Measurements from ENCODE around the gene RRP36.
"Not testable (repeated sequence)": the region's sequence is repeated elsewhere in the genome, so short reads cannot be mapped to it uniquely, and the experiment has no call there.

RRP36 gene

DNA sequence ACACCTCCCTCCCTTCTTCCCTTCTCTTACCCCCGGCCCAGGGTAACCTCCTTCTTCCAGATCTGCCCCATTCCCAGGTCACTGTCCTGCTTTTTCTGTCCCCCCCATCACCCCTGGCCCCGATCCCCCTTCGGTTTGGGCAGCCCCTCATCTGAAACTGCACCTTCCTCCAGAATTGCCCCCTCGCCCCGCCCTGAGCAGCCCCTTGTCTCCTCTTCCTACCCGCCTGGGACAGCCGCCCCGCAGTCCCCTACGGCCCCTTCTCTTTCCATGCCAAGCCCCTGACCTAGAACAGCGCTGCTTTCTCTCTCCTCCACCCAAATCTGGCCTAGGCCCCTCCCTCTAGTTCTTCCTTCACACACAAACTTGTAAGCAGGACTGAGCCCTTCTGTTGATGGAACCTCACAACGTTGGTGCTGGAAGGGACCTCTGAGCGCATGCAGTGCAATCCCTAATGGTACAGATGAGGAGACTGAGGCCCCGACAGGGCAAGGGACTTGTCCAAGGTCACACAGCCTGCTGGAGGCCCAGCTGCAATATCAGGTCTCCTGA is 36.4 kb upstream of the RRP36 start:
- 21% methylated on average over 13 of the region's 13 CpGs for WGBS
- peaks cover 15% of the 10 kb centered on the region for H3K36me3 ChIP-seq (ENCODE audit: insufficient read depth, low read length)
- H3K4me1 ChIP-seq (ENCODE audit: insufficient read depth, low read length), result no peaks in the 10 kb centered on the region; the same call in 1 of the 2 replicates
- peak overlapping the region; percentile 75 for H3K4me3 ChIP-seq (ENCODE audit: low read length)
- no peak overlapping the region for H3K27ac ChIP-seq (ENCODE audit: low read depth, low read length)
- H3K9ac ChIP-seq (ENCODE audit: low read depth, low read length), result peak overlapping the region; percentile 71
- H3K9me3 ChIP-seq (ENCODE audit: insufficient read depth, low read depth, low read length), result no peaks in the 10 kb centered on the region
- no peaks in the 10 kb centered on the region for H3K27me3 ChIP-seq (ENCODE audit: insufficient read depth, low read length)

DNA sequence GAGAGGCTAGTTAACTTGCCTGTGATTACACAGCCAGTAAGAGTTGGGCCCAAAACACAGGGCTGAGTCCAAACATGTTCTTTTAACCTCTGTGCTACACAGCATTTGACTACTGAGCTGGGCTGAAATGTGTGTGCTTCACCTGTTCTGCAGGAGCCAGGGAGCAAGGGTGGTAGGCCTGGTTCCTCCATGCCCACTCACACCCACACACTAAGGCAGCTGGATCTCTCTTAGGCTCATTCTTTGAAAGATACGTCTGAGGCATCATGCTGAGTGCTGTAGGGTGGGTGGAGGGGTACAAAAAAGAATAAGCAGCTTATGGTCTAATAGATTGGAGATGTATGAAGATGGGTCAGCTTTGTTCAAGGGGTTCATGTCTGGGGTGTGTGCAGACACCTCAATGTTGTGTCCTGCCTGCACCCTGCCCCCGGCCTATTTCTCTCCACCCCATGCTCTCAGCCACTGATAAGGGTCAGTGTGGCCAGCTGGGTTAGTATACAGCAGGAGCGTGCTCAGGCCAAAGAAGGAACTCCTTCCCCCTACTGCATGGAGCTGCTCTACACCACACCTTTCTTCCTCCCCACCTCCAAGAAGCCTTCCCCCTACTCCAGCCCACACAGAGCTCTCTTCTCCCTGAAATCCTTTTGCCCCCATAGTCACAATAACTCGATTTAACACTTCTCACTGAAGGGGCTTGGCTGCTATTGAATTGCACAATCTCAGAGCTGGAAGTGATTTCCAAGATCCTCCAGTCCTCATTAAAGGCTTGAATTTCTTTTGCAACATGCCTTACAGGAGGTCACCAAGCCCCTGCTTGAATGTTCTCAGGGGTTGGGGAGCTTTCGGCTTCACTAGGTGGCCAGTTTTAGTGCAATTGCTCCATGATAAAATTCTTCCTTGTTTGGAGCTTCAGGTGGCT is 33.6 kb upstream of the RRP36 start:
- H3K27me3 ChIP-seq (ENCODE audit: insufficient read depth, low read length), result no peaks in the 10 kb centered on the region
- no peak overlapping the region for H3K4me3 ChIP-seq (ENCODE audit: low read length)
- H3K9me3 ChIP-seq (ENCODE audit: insufficient read depth, low read depth, low read length), result no peaks in the 10 kb centered on the region
- H3K36me3 ChIP-seq (ENCODE audit: insufficient read depth, low read length), result peaks cover 28% of the 10 kb centered on the region
- no peaks in the 10 kb centered on the region; the same call in 1 of the 2 replicates for H3K4me1 ChIP-seq (ENCODE audit: insufficient read depth, low read length)
- H3K27ac ChIP-seq (ENCODE audit: low read depth, low read length), result no peak overlapping the region
- H3K9ac ChIP-seq (ENCODE audit: low read depth, low read length), result no peak overlapping the region
- 90% methylated on average over 5 of the region's 5 CpGs for WGBS

DNA sequence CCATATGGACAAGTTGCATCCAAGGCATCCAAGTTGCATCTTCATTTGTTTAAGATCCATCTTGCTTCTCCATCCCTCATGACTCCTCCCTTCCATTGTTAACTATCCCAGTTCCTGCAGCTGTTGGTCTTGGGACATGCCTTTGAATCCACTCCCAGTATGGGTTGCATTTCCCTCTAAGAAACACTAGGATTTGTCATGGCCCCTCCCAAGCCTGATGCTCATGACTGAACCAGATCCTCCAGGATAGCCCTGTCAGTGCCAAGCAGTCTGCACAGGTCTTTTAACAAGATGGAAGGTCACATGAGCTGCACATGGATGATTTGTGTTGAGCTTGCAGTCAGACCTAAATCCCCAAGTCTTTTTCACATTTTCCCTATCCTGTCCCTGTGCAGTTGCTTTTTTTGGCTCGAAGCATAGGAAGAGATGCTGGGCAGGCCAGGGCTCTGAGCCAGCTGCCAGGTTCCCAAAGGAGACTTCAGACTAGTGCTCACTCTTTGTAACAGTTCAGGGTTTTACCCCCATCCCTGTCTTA is 32.9 kb upstream of the RRP36 start:
- Histone ChIP-seq H3K27ac (ENCODE audit: low read depth, low read length) (no peak overlapping the region), H3K27me3 (ENCODE audit: insufficient read depth, low read length) (no peaks in the 10 kb centered on the region), H3K4me1 (ENCODE audit: insufficient read depth, low read length) (no peaks in the 10 kb centered on the region; the same call in 1 of the 2 replicates), H3K9me3 (ENCODE audit: insufficient read depth, low read depth, low read length) (no peaks in the 10 kb centered on the region), H3K36me3 (ENCODE audit: insufficient read depth, low read length) (peaks cover 28% of the 10 kb centered on the region), H3K4me3 (ENCODE audit: low read length) (no peak overlapping the region), H3K9ac (ENCODE audit: low read depth, low read length) (no peak overlapping the region)
- 100% methylated on average over 1 of the region's 1 CpG for WGBS

DNA sequence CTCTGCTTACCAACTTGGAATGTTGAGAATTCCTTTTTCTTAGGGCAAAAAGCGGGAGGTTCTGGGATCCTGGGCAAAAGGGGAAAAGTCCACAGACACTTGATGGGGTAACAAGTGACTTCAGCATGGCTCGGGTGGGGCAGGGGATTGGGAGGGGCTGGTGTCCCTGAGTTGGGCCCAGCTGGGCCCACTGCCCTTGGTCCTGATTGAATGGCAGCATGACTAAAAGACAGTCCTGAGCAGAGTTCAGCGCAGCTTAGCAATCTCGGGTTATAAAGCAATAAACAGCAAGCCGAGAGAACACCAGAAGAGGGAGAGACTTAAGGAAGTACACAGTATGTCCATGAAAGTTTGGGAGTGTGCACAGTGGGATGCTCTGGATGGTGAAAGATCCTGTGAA is 31.5 kb upstream of the RRP36 start:
- Histone ChIP-seq H3K9me3 (ENCODE audit: insufficient read depth, low read depth, low read length) (no peaks in the 10 kb centered on the region), H3K9ac (ENCODE audit: low read depth, low read length) (no peak overlapping the region), H3K27ac (ENCODE audit: low read depth, low read length) (no peak overlapping the region), H3K36me3 (ENCODE audit: insufficient read depth, low read length) (peaks cover 28% of the 10 kb centered on the region), H3K4me1 (ENCODE audit: insufficient read depth, low read length) (no peaks in the 10 kb centered on the region), H3K4me3 (ENCODE audit: low read length) (no peak overlapping the region), H3K27me3 (ENCODE audit: insufficient read depth, low read length) (no peaks in the 10 kb centered on the region)
- WGBS, result 94% methylated on average over 5 of the region's 5 CpGs

DNA sequence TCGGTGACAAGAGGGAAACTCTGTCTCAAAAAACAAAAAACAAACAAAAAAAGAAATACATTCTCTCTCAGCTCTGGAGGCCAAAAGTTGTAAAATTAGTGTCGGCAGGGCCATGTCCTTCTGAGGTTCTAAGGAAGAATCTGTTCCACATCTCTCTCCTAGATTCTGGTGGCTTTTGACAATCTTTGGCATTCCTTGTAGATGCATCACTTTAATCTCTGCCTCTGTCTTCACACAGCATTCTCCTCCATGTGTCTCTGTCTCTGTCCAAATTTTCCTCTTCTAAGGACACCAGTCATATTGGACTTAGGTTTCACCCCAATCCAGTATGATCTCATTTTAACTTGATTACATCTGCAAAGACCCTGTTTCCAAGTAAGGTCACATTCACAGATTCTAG is 28.0 kb upstream of the RRP36 start:
- no peaks in the 10 kb centered on the region for H3K4me1 ChIP-seq (ENCODE audit: insufficient read depth, low read length)
- no peak overlapping the region for H3K9ac ChIP-seq (ENCODE audit: low read depth, low read length)
- H3K9me3 ChIP-seq (ENCODE audit: insufficient read depth, low read depth, low read length), result no peaks in the 10 kb centered on the region
- no peak overlapping the region for H3K4me3 ChIP-seq (ENCODE audit: low read length)
- WGBS, result 95% methylated on average over 2 of the region's 2 CpGs
- H3K27ac ChIP-seq (ENCODE audit: low read depth, low read length), result no peak overlapping the region
- no peaks in the 10 kb centered on the region for H3K27me3 ChIP-seq (ENCODE audit: insufficient read depth, low read length)
- H3K36me3 ChIP-seq (ENCODE audit: insufficient read depth, low read length), result peaks cover 25% of the 10 kb centered on the region

DNA sequence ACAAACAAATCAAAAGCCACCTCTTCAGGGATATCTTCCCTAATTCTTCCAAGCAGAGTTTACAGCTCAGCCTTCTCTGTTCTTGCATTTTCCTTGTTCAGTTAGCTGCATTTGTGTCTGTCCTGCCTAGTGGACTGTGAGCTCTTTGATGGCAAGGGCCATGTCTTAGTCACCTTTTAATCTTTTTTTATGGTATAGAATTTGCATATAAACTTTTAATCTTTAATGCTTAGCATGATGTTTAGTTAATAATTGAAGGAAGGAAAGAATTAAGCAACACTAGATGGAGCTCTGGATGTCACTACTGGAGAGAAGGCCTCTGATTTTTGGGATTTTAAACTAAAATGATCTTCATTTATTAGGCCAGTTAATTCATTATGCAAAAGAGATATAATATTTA is 24.9 kb upstream of the RRP36 start:
- Histone ChIP-seq H3K4me3 (ENCODE audit: low read length) (no peak overlapping the region), H3K27ac (ENCODE audit: low read depth, low read length) (no peak overlapping the region), H3K36me3 (ENCODE audit: insufficient read depth, low read length) (peaks cover 2% of the 10 kb centered on the region), H3K9ac (ENCODE audit: low read depth, low read length) (no peak overlapping the region), H3K9me3 (ENCODE audit: insufficient read depth, low read depth, low read length) (no peaks in the 10 kb centered on the region), H3K4me1 (ENCODE audit: insufficient read depth, low read length) (no peaks in the 10 kb centered on the region), H3K27me3 (ENCODE audit: insufficient read depth, low read length) (no peaks in the 10 kb centered on the region)

DNA sequence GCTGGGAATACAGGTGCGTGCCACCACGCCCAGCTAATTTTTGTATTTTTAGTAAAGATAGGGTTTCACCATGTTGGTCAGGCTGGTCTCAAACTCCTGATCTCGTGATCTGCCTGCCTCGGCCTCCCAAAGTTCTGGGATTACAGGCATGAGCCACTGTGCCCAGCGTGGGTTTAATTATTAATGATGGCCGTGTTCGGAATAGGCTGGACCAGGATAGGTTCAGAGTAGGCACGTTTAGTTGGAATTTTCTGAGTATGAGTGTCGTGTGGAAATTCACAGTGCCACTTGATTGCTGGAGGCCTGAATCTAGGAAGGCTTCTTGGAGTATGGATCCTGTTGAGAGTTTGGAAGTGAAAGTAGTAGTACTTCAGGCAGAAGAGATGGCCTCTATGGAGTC is 23.2 kb upstream of the RRP36 start:
- H3K9ac ChIP-seq (ENCODE audit: low read depth, low read length); H3K27ac ChIP-seq (ENCODE audit: low read depth, low read length); H3K36me3 ChIP-seq (ENCODE audit: insufficient read depth, low read length); H3K4me1 ChIP-seq (ENCODE audit: insufficient read depth, low read length); H3K27me3 ChIP-seq (ENCODE audit: insufficient read depth, low read length); H3K4me3 ChIP-seq (ENCODE audit: low read length); H3K9me3 ChIP-seq (ENCODE audit: insufficient read depth, low read depth, low read length): not testable (repeated sequence)
- WGBS, result 95% methylated on average over 9 of the region's 9 CpGs

DNA sequence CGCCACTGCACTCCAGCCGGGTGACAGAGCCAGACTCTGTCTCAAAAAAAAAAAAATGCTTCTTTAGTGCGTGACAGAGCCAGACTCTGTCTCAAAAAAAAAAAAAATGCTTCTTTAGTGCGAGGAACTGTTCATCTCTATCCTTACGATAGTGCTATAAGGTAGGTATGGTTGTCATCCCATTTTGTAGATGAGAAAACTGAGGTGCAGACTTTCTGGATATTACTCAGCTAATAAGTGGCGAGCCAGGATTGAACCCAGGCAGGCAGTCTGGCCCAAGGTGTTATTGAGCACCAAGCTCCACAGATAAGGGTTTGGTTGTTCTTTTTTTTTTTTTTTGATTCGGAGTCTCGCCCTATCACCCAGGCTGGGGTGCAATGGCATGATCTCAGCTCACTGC is 19.6 kb upstream of the RRP36 start:
- 97% methylated on average over 8 of the region's 8 CpGs for WGBS
- Histone ChIP-seq H3K27me3 (ENCODE audit: insufficient read depth, low read length) (no peaks in the 10 kb centered on the region), H3K4me3 (ENCODE audit: low read length) (no peak overlapping the region), H3K36me3 (ENCODE audit: insufficient read depth, low read length) (peaks cover 9% of the 10 kb centered on the region), H3K9me3 (ENCODE audit: insufficient read depth, low read depth, low read length) (no peaks in the 10 kb centered on the region), H3K9ac (ENCODE audit: low read depth, low read length) (no peak overlapping the region), H3K4me1 (ENCODE audit: insufficient read depth, low read length) (no peaks in the 10 kb centered on the region), H3K27ac (ENCODE audit: low read depth, low read length) (no peak overlapping the region)

DNA sequence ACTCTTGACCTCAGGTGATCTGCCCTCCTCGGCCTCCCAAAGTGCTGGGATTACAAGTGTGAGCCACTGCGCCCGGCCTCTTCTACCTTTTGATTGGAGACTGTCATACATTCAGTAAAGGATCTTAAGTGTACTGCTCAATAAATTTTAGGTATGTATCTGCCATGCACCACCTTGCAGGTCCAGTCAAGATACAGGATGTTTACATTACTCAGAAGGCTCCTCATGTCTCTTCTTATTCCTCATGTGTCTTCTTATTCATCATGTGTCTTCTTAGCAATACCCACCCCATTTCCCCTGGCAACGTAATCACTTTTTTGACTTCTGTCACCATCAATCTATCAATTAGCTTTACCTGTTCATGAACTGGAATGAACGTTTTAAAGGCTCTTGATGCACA is 15.6 kb upstream of the RRP36 start:
- Histone ChIP-seq H3K27me3 (ENCODE audit: insufficient read depth, low read length) (no peaks in the 10 kb centered on the region), H3K4me3 (ENCODE audit: low read length) (no peak overlapping the region), H3K9me3 (ENCODE audit: insufficient read depth, low read depth, low read length) (no peaks in the 10 kb centered on the region), H3K27ac (ENCODE audit: low read depth, low read length) (no peak overlapping the region), H3K36me3 (ENCODE audit: insufficient read depth, low read length) (peaks cover 49% of the 10 kb centered on the region), H3K4me1 (ENCODE audit: insufficient read depth, low read length) (no peaks in the 10 kb centered on the region), H3K9ac (ENCODE audit: low read depth, low read length) (no peak overlapping the region)
- WGBS, result 96% methylated on average over 5 of the region's 5 CpGs

DNA sequence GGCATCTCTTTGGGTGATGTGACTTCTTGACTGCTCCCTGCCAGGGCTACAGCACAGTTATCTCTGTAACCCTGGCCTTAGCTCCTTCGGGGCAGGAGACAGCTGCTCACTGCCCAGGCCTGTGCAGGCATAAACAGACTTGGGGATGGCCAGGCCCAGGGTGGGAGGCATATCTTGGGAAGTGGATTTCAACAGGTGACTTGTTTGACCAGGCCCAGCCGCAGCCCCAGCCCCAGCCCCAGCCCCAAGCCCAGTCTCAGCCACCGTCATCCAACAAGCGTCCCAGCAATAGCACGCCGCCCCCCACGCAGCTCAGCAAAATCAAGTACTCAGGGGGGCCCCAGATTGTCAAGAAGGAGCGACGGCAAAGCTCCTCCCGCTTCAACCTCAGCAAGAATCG is 15.2 kb upstream of the RRP36 start:
- H3K36me3 ChIP-seq (ENCODE audit: insufficient read depth, low read length), result peaks cover 53% of the 10 kb centered on the region
- no peak overlapping the region for H3K9ac ChIP-seq (ENCODE audit: low read depth, low read length)
- no peaks in the 10 kb centered on the region for H3K27me3 ChIP-seq (ENCODE audit: insufficient read depth, low read length)
- H3K27ac ChIP-seq (ENCODE audit: low read depth, low read length), result no peak overlapping the region
- no peak overlapping the region for H3K4me3 ChIP-seq (ENCODE audit: low read length)
- no peaks in the 10 kb centered on the region for H3K9me3 ChIP-seq (ENCODE audit: insufficient read depth, low read depth, low read length)
- no peaks in the 10 kb centered on the region for H3K4me1 ChIP-seq (ENCODE audit: insufficient read depth, low read length)
- 95% methylated on average over 11 of the region's 11 CpGs for WGBS

DNA sequence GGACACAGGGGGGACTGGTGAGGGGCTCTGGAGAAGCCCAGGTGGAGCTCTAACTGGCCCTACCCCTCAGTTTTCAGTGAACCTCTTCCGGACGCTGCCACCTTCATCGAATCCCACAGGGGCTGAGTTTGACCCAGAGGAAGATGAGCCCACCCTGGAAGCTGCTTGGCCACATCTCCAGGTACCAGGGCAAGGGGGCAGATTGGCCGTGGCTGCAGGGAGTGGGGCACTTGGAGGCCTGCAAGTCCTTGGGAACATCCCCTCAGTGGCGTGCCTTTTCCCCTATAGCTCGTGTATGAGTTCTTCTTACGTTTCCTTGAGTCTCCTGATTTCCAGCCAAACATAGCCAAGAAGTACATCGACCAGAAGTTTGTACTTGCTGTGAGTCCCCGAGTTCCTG is 14.3 kb upstream of the RRP36 start:
- no peaks in the 10 kb centered on the region for H3K27me3 ChIP-seq (ENCODE audit: insufficient read depth, low read length)
- no peak overlapping the region for H3K27ac ChIP-seq (ENCODE audit: low read depth, low read length)
- no peak overlapping the region for H3K4me3 ChIP-seq (ENCODE audit: low read length)
- WGBS, result 95% methylated on average over 9 of the region's 9 CpGs
- H3K9me3 ChIP-seq (ENCODE audit: insufficient read depth, low read depth, low read length), result no peaks in the 10 kb centered on the region
- H3K36me3 ChIP-seq (ENCODE audit: insufficient read depth, low read length), result peaks cover 62% of the 10 kb centered on the region
- H3K9ac ChIP-seq (ENCODE audit: low read depth, low read length), result no peak overlapping the region
- H3K4me1 ChIP-seq (ENCODE audit: insufficient read depth, low read length), result peaks cover 1% of the 10 kb centered on the region; the same call in 1 of the 2 replicates
